Measurements from ENCODE around the gene ADGRG2. TPM values are rescaled to one million over a fixed set of nuclear protein-coding genes. Genes with fewer than 3 reads are reported as not detected.

Gene ADGRG2
- polyA plus RNA-seq, 3 donors, result not detected

DNA sequence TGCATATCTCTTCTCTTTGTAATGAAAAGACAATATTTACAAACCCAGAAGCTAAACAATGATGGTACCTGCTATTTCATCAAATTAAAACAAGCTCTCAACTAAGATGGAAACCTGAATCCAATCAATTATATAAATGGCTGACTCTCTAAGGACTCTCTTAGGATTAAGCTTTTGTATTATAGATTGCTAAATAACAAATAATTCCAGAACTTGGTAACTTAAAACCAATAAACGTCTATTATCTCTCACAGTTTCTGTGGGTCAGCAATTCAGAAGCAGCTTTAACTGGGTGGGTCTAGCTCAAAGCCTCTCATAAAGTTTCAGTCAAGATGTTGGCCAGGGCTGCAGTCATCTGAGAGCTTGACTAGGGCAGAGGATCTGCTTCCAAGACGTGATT is 150.8 kb downstream of the ADGRG2 start:
- Histone ChIP-seq H2AFZ (ENCODE audit: insufficient read depth, low read depth, low read length, poor library complexity, severe bottlenecking) (no peak overlapping the region), H3K4me2 (replicated peaks; ENCODE audit: extremely low read depth, low read length, poor library complexity, severe bottlenecking) (no peak overlapping the region), H3K4me1 (ENCODE audit: control insufficient read depth in 1 of 2, insufficient read depth in 2 of 2, low read length in 2 of 2) (no peaks in the 10 kb centered on the region), H3K27me3 (ENCODE audit: control insufficient read depth in 2 of 2, insufficient read depth in 2 of 2, low read length in 2 of 2) (no peaks in the 10 kb centered on the region), H3K79me2 (ENCODE audit: insufficient read depth, low read length) (peaks cover 19% of the 10 kb centered on the region), H3K9me3 (replicated peaks in 1 of 2; ENCODE audit: control insufficient read depth in 1 of 2, insufficient read depth in 1 of 2, low read length in 2 of 2) (no peaks in the 10 kb centered on the region), H3K9ac (ENCODE audit: insufficient read depth, low read length, poor library complexity, severe bottlenecking) (no peak overlapping the region), H3K4me3 (replicated peaks in 1 of 3; ENCODE audit: low read depth in 2 of 3, low read length in 3 of 3) (no peak overlapping the region), H3K27ac (ENCODE audit: low read depth in 1 of 2, low read length in 2 of 2) (no peak overlapping the region), H4K20me1 (ENCODE audit: insufficient read depth, low read length) (no peaks in the 10 kb centered on the region), H3K36me3 (replicated peaks in 1 of 2; ENCODE audit: control insufficient read depth in 1 of 2, insufficient read depth in 2 of 2, low read length in 2 of 2) (no peaks in the 10 kb centered on the region)
- no peak overlapping the region for H3K27ac Mint-ChIP-seq
- peaks cover 7% of the 10 kb centered on the region for H3K4me1 Mint-ChIP-seq
- no peak for DNase-seq
- peaks cover 0 to 8% (median 2%) of the 10 kb centered on the region in 3 donors for H3K27me3 Mint-ChIP-seq (ENCODE audit: low read depth in 3 of 3)
- H3K9me3 Mint-ChIP-seq, result no peaks in the 10 kb centered on the region
- no peak overlapping the region for H3K4me3 Mint-ChIP-seq
- TF ChIP-seq CTCF (IDR thresholded peaks at IDR 0.05), result no peak
- H3K36me3 Mint-ChIP-seq, result peaks cover 0 to 6% of the 10 kb centered on the region in 2 donors
- intact Hi-C loops (cut with micrococcal nuclease), result no loop called here
- WGBS (ENCODE audit: insufficient coverage), result no CpG with 5 or more reads among the region's 2 CpGs

GRCh38 chrX:18970465-18970864 is 151.8 kb downstream of the ADGRG2 start:
- H3K36me3 Mint-ChIP-seq, result peaks cover 0 to 6% of the 10 kb centered on the region in 2 donors
- H3K9ac ChIP-seq (ENCODE audit: insufficient read depth, low read length, poor library complexity, severe bottlenecking), result no peak overlapping the region
- H3K9me3 ChIP-seq (replicated peaks in 1 of 2; ENCODE audit: control insufficient read depth in 1 of 2, insufficient read depth in 1 of 2, low read length in 2 of 2), result no peaks in the 10 kb centered on the region
- H3K27me3 Mint-ChIP-seq (ENCODE audit: low read depth in 3 of 3), result peaks cover 0 to 8% (median 2%) of the 10 kb centered on the region in 3 donors
- intact Hi-C loops (cut with micrococcal nuclease), result no loop called here
- TF ChIP-seq CTCF (IDR thresholded peaks at IDR 0.05), result no peak
- no peak overlapping the region for H3K27ac ChIP-seq (ENCODE audit: low read depth in 1 of 2, low read length in 2 of 2)
- no peaks in the 10 kb centered on the region for H4K20me1 ChIP-seq (ENCODE audit: insufficient read depth, low read length)
- peaks cover 7% of the 10 kb centered on the region for H3K4me1 Mint-ChIP-seq
- no peaks in the 10 kb centered on the region for H3K9me3 Mint-ChIP-seq
- no peak overlapping the region for H3K4me3 ChIP-seq (replicated peaks in 1 of 3; ENCODE audit: low read depth in 2 of 3, low read length in 3 of 3)
- no peaks in the 10 kb centered on the region for H3K27me3 ChIP-seq (ENCODE audit: control insufficient read depth in 2 of 2, insufficient read depth in 2 of 2, low read length in 2 of 2)
- H3K4me3 Mint-ChIP-seq, result no peak overlapping the region
- no peak overlapping the region for H2AFZ ChIP-seq (ENCODE audit: insufficient read depth, low read depth, low read length, poor library complexity, severe bottlenecking)
- no peak overlapping the region for H3K4me2 ChIP-seq (replicated peaks; ENCODE audit: extremely low read depth, low read length, poor library complexity, severe bottlenecking)
- no peaks in the 10 kb centered on the region for H3K36me3 ChIP-seq (replicated peaks in 1 of 2; ENCODE audit: control insufficient read depth in 1 of 2, insufficient read depth in 2 of 2, low read length in 2 of 2)
- no peaks in the 10 kb centered on the region for H3K4me1 ChIP-seq (ENCODE audit: control insufficient read depth in 1 of 2, insufficient read depth in 2 of 2, low read length in 2 of 2)
- no peak for DNase-seq
- no peak overlapping the region for H3K27ac Mint-ChIP-seq
- H3K79me2 ChIP-seq (ENCODE audit: insufficient read depth, low read length), result peaks cover 19% of the 10 kb centered on the region

All from CD14-positive monocyte (primary cell).